Fibroblast of pulmonary artery (primary cell): Measurements from ENCODE around the gene ZKSCAN5.

Experiments
- DNase-seq: peaks from one replicate; pipeline ENCODE4 v3.0.0-alpha.2; 2010; ENCODE audit warnings: low read depth
- H3K4me3 ChIP-seq: replicated peaks from 2 replicates; pipeline ENCODE4 v1.5.1; 2011; ENCODE audit warnings: low read depth, mild to moderate bottlenecking, control low read depth, low read length, moderate library complexity
- CTCF ChIP-seq: IDR thresholded peaks from 2 replicates; pipeline ENCODE4 v1.5.1; 2011; ENCODE audit warnings: mild to moderate bottlenecking, control low read depth, low read length, inconsistent platforms; ENCODE audit errors: missing control alignments

The ZKSCAN5 gene

GRCh38 chr7:99460651-99461050 lies 43.8 kb upstream of the ZKSCAN5 start:
- H3K4me3 ChIP-seq: no peak overlapping the region
- TF ChIP-seq CTCF: no peak
- DNase-seq: no peak

DNA sequence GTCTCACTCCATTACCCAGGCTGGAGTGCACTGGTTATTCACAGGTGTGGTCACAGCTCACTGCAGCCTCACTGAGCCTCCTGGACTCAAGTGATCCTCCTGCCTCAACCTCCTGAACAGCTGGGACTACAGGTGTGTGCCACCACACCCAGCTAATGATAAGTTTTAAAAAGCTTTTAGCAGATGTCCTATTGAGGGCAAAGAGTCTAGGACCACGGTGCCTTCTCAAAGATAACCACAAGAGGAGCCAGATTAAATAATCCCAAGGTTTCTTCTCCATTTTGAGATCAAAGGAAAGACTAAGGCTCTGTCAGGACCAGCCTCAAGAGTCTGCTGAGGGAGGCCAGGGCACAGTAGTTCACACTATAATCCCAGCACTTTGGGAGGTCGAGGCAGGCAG lies 43.2 kb upstream of the ZKSCAN5 start:
- no peak overlapping the region for H3K4me3 ChIP-seq
- DNase-seq: no peak
- TF ChIP-seq CTCF: no peak

- no peak for TF ChIP-seq CTCF
- peak overlapping the region; percentile 68 for H3K4me3 ChIP-seq
- DNase-seq: no peak
These were observed 39.1 kb upstream of the ZKSCAN5 start for GRCh38 chr7:99465421-99465768.

GRCh38 chr7:99468336-99468918 lies 36.0 kb upstream of the ZKSCAN5 start:
- no peak overlapping the region for H3K4me3 ChIP-seq
- TF ChIP-seq CTCF: no peak
- DNase-seq: no peak

DNA sequence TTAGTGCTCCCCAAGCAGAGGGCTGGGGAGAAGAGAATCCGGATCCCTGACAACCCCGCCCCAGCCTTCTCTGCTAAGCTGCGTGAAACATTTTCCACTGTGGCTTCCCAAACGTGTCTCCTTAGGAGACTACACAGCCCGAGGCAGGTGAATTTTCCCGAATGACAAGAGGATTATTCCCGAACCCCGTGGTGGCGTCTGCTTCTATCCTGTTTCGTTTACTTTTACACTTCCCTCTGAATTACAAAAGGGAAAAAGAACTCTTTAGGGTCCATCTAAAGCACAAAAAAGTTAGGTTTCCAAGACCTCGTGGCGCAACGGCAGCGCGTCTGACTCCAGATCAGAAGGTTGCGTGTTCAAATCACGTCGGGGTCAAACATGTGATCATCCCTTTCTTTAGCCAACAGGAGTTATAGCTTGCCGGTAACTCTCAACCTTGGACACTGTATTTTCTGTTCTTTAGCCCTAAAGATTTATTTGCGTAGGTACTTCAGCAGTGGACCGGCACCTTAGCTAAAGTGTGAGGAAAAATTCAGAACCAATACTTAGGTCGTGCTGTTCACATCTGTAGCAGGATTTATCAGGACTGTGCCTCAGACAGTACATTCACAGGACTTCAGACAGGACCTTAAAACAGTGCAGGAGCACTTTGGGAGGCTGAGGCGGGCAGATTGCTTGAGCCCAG lies 34.9 kb upstream of the ZKSCAN5 start:
- DNase-seq: no peak
- TF ChIP-seq CTCF: no peak

GRCh38 chr7:99472561-99473314 lies 31.7 kb upstream of the ZKSCAN5 start, which contains the start of gene ZNF789:
ZNF789 (plus strand) TSS chr7:99472890; CDS start chr7:99476457, 3,567 bp downstream.
- H3K4me3 ChIP-seq: peak within 1 kb of the TSS; percentile 93
- no peak for TF ChIP-seq CTCF
- peak; percentile 96 for DNase-seq

More for the DNA sequence above, 34.9 kb upstream of the ZKSCAN5 start:
- H3K4me3 ChIP-seq: no peak overlapping the region
